Karpas-422 (cell line): ENCODE results near the gene FAM13B. TPM values are rescaled to one million over a fixed set of nuclear protein-coding genes. Genes with fewer than 3 reads are reported as not detected.
A peak's percentile ranks its signal among the peaks of the same experiment; 100 is the strongest.

Source experiments
- DNase-seq: peaks from one replicate; pipeline ENCODE4 v3.0.0-alpha.2; 2015
- H2AFZ ChIP-seq: fragments of 200-600 bp; sonication (generic); 2 replicates; pipeline ENCODE4 v1.6.1; 2014; ENCODE audit warnings: antibody characterized with exemption, low read length, mixed read lengths
- H3K27ac ChIP-seq: fragments of 200-600 bp; sonication (generic); 2 replicates; pipeline ENCODE4 v1.5.1; 2014; ENCODE audit warnings: mild to moderate bottlenecking, low read length, moderate library complexity
- H3K27me3 ChIP-seq: fragments of 200-600 bp; sonication (generic); 2 replicates; pipeline ENCODE4 v1.6.1; 2014; ENCODE audit warnings: low read length, mixed read lengths
- H3K36me3 ChIP-seq: fragments of 200-600 bp; sonication (generic); 2 replicates; pipeline ENCODE4 v1.6.1; 2014; ENCODE audit warnings: low read length, mixed read lengths; ENCODE audit not compliant: insufficient read depth
- H3K4me1 ChIP-seq: fragments of 200-600 bp; sonication (generic); 2 replicates; pipeline ENCODE4 v1.6.1; 2014; ENCODE audit warnings: mild to moderate bottlenecking, low read length, mixed read lengths
- H3K4me2 ChIP-seq: fragments of 200-600 bp; sonication (generic); 2 replicates; pipeline ENCODE4 v1.6.1; 2014; ENCODE audit warnings: low read length, low read depth, mild to moderate bottlenecking; ENCODE audit not compliant: poor library complexity, severe bottlenecking
- H3K4me3 ChIP-seq: fragments of 200-600 bp; sonication (generic); 2 replicates; pipeline ENCODE4 v1.5.1; 2014; ENCODE audit warnings: mild to moderate bottlenecking, antibody characterized with exemption, low read length, mixed read lengths
- H3K79me2 ChIP-seq: fragments of 200-600 bp; sonication (generic); 2 replicates; pipeline ENCODE4 v1.6.1; 2014; ENCODE audit warnings: mild to moderate bottlenecking, low read length, mixed read lengths
- H3K9ac ChIP-seq: fragments of 200-600 bp; sonication (generic); 2 replicates; pipeline ENCODE4 v1.6.0; 2014; ENCODE audit warnings: low read length
- H3K9me2 ChIP-seq: fragments of 200-600 bp; sonication (generic), shearing (Covaris generic); replicated peaks from 2 replicates; pipeline ENCODE4 v1.6.0; 2014; ENCODE audit warnings: mild to moderate bottlenecking, low read length, moderate library complexity; ENCODE audit not compliant: insufficient read depth
- H3K9me3 ChIP-seq: fragments of 300-700, 200-600 bp; sonication (generic); 2 replicates; pipeline ENCODE4 v1.6.1; 2014; ENCODE audit warnings: low read length, mixed read lengths
- H4K20me1 ChIP-seq: fragments of 200-600 bp; sonication (generic); 2 replicates; pipeline ENCODE4 v1.6.1; 2014; ENCODE audit warnings: mild to moderate bottlenecking, antibody characterized with exemption, low read length, low read depth; ENCODE audit not compliant: insufficient read depth
- total RNA-seq: library from RNA; depleted of rRNA; stranded (reverse); fragments of >200 nt; shearing (Covaris generic); gene quantifications from 2 replicates; pipeline ENCODE4 v1.2.3, GENCODE V29; 2014; ENCODE audit warnings: low replicate concordance

The FAM13B gene
- total RNA-seq, 1 experiment from 2014 or later = 23.2 TPM

DNA sequence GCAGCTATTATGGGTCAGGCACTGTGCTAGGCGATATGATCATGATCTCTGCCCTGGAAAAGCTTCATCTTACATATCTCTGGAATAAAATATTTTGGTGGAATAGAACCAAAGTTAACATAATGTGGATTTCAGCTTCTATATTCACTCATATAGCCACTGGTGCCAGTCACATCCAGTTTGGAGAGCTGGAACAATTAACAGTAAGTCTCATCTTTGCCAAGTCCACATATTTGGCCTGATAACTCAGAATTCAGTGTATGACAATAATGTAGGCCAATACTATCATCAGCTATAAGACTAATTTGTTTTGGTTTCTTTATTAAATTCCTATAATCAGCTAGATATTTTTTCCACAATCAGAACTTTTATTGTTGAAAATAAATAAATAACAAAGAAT, 5.9 kb upstream of the FAM13B start:
- no peaks in the 10 kb centered on the region for H4K20me1 ChIP-seq
- H3K4me1 ChIP-seq = peaks cover 33% of the 10 kb centered on the region
- no peak for DNase-seq
- H3K36me3 ChIP-seq = no peaks in the 10 kb centered on the region
- H3K9me2 ChIP-seq = no peaks in the 10 kb centered on the region
- no peak overlapping the region for H2AFZ ChIP-seq
- H3K9me3 ChIP-seq = no peaks in the 10 kb centered on the region
- H3K4me3 ChIP-seq = no peak overlapping the region
- H3K9ac ChIP-seq = no peak overlapping the region
- no peak overlapping the region for H3K4me2 ChIP-seq
- H3K27ac ChIP-seq = no peak overlapping the region
- H3K79me2 ChIP-seq = no peaks in the 10 kb centered on the region
- H3K27me3 ChIP-seq = no peaks in the 10 kb centered on the region

DNA sequence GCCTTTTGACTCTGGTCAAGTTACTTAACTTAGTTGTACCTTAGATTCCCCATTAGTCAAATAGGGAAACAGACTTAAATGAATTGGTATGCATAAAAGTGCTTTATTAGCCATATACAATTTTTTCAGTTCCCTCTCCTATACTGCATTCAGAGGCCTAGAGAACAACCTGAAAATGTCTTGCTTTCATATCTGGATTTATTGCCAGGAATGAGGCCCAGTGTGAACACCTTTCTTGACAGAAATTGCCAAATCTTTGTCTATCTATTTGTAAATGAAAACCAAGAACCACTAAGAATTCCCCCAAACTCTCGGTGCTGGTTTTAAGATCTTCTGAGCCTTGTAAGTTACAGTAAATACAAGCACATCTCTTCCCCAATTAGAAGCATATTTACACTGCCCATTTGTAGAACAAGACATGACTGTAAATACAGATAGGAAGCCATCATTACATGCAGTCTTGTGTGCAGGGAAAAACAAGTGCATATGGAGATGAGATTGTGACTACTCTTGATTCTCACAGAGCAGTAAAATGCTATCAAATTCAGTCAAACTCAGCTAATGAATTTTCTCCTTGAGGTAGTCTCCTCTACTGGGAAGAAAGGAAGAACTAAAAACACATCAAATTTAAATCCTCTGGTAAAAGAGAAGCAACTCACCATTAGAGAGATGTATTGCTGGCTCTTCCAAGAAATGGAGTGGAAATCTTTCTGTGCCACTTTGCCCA, 5.2 kb upstream of the FAM13B start:
- H3K4me3 ChIP-seq = peak overlapping the region; percentile 22; the same call in 1 of the 2 replicates
- peak overlapping the region; percentile 57 for H3K27ac ChIP-seq
- peak overlapping the region; percentile 64 for H3K4me2 ChIP-seq
- H3K27me3 ChIP-seq = no peaks in the 10 kb centered on the region
- peak overlapping the region; percentile 32 for H3K9ac ChIP-seq
- H3K4me1 ChIP-seq = peaks cover 39% of the 10 kb centered on the region
- no peaks in the 10 kb centered on the region for H4K20me1 ChIP-seq
- H2AFZ ChIP-seq = peak overlapping the region; percentile 91
- no peaks in the 10 kb centered on the region for H3K36me3 ChIP-seq
- no peaks in the 10 kb centered on the region for H3K79me2 ChIP-seq
- no peaks in the 10 kb centered on the region for H3K9me3 ChIP-seq
- DNase-seq = no peak
- no peaks in the 10 kb centered on the region for H3K9me2 ChIP-seq

DNA sequence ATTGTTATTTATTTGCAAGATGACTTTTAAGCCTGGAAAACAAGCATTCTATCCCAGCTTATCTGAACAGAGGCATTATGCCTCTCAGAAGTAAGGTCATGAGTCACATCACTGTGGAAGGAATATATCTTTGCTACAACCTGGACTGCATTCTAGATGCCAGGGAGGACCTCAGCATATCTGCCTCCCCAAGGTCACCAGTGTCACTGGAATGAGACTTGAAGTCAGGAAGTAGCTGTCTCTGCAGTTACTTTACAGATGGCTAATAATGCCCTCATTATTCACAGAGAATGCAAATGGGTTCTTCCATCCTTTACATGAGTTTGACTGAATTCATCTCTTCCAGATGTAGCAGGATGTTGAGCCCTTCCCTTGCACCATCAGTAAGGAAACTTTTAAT, 4.4 kb upstream of the FAM13B start:
- peaks cover 3% of the 10 kb centered on the region for H3K79me2 ChIP-seq
- no peaks in the 10 kb centered on the region for H4K20me1 ChIP-seq
- peak overlapping the region; percentile 32 for H3K9ac ChIP-seq
- H3K4me3 ChIP-seq = peak overlapping the region; percentile 22; the same call in 1 of the 2 replicates
- H2AFZ ChIP-seq = peak overlapping the region; percentile 91
- peak overlapping the region; percentile 57 for H3K27ac ChIP-seq
- DNase-seq = peak; percentile 77
- no peaks in the 10 kb centered on the region for H3K9me3 ChIP-seq
- H3K36me3 ChIP-seq = no peaks in the 10 kb centered on the region
- peaks cover 39% of the 10 kb centered on the region for H3K4me1 ChIP-seq
- no peaks in the 10 kb centered on the region for H3K9me2 ChIP-seq
- H3K4me2 ChIP-seq = peak overlapping the region; percentile 64
- H3K27me3 ChIP-seq = no peaks in the 10 kb centered on the region

DNA sequence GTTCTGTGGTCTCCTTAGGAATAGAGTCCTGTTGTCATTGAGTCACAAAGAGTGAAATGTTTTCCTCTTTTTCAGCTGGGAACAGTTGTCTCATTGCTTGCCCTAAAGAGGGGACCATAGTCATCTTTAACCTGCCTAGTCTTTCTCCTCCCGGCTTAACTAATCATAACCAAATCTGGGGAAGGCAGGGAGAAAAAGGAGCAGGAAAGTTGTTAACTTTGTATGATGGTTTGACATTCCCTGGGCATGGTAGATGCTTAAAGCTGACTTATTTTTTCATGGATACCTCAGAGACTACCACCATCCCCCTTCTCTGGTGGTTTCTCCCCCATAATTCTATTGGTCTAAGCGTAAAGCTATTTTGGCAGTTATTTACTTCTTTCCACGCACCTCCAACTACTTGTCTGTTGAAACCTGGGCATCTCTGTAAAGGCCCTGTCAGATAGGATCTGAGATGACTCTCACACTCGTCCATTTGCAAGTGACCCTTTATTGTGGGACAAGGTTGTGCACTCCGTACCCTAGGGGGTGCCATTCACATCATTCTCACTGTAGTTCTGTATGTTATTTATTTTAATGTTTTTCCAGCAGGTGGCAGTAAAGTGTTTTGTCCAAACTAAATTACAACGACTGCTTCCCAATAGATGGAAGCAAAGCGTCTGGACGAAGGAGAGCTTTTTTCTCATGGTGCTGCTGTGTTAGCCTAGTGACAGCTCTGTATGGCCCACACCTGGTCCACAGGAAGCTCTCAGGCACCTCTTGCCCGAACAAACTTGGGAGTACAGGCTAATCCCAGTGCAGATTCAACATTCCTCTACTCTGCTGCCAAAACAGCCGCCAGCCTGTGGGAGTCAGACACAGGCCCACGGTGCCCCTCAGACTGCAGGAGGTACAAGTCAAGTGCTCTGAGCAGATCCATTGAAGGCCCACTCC, 3.0 kb upstream of the FAM13B start:
- DNase-seq = peak; percentile 92
- Histone ChIP-seq H3K9ac (0 out of 2 replicates have a peak overlapping the region, but pooled peaks have one; percentile 29), H3K27ac (peak overlapping the region; percentile 57; the same call in 1 of the 2 replicates), H3K27me3 (no peaks in the 10 kb centered on the region), H3K9me3 (no peaks in the 10 kb centered on the region), H3K36me3 (no peaks in the 10 kb centered on the region), H3K9me2 (no peaks in the 10 kb centered on the region), H3K4me3 (peak overlapping the region; percentile 8; the same call in 1 of the 2 replicates), H3K79me2 (peaks cover 17% of the 10 kb centered on the region), H4K20me1 (peaks cover 12% of the 10 kb centered on the region; the same call in 1 of the 2 replicates), H3K4me2 (peak overlapping the region; percentile 39), H2AFZ (peak overlapping the region; percentile 89), H3K4me1 (peaks cover 49% of the 10 kb centered on the region)

- Histone ChIP-seq H3K9ac (peak overlapping the region; percentile 98), H3K9me3 (no peaks in the 10 kb centered on the region), H3K27ac (no peak overlapping the region), H2AFZ (no peak overlapping the region), H4K20me1 (peaks cover 32% of the 10 kb centered on the region), H3K36me3 (no peaks in the 10 kb centered on the region), H3K79me2 (peaks cover 37% of the 10 kb centered on the region), H3K9me2 (no peaks in the 10 kb centered on the region), H3K27me3 (no peaks in the 10 kb centered on the region), H3K4me2 (peak overlapping the region; percentile 80), H3K4me1 (peaks cover 68% of the 10 kb centered on the region), H3K4me3 (peak overlapping the region; percentile 90)
- DNase-seq = no peak
These were observed 1.0 kb upstream of the FAM13B start for GRCh38 chr5:138033907-138034306.

DNA sequence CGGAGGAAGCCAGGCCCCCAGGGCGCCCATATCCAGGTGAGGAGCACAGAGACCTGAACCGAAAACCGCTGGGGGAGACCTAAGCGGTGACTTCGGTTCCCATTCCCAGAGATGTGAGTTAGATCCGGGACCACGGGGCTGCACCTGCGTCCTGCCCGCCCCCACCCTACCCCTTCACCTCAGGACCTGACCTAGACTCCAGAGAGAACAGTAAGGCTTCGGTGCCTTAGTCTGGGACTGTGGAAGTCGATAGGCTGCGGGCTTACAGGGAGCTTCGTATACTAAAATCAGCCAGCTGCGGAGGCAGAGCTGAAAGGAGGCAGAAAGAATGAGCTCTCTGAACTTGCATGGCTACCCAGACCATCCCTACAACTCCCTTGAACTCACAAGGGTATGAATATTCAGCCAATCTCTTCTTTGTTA, 518 bp upstream of the FAM13B start:
- no peaks in the 10 kb centered on the region for H3K9me2 ChIP-seq
- peaks cover 42% of the 10 kb centered on the region for H3K79me2 ChIP-seq
- no peaks in the 10 kb centered on the region for H3K36me3 ChIP-seq
- peak overlapping the region; percentile 90 for H3K4me3 ChIP-seq
- H4K20me1 ChIP-seq = peaks cover 35% of the 10 kb centered on the region
- H3K9me3 ChIP-seq = no peaks in the 10 kb centered on the region
- DNase-seq = peak; percentile 55
- H3K4me1 ChIP-seq = peaks cover 73% of the 10 kb centered on the region
- peak overlapping the region; percentile 88 for H2AFZ ChIP-seq
- H3K27me3 ChIP-seq = no peaks in the 10 kb centered on the region
- no peak overlapping the region; the same call in 1 of the 2 replicates for H3K27ac ChIP-seq
- peak overlapping the region; percentile 80 for H3K4me2 ChIP-seq
- peak overlapping the region; percentile 98 for H3K9ac ChIP-seq

GRCh38 chr5:138032028-138032571, 779 bp downstream of the FAM13B start:
- Histone ChIP-seq H3K27me3 (no peaks in the 10 kb centered on the region), H3K9me3 (no peaks in the 10 kb centered on the region)

More at GRCh38 chr5:138032028-138032571, 779 bp downstream of the FAM13B start:
- Histone ChIP-seq H3K36me3 (no peaks in the 10 kb centered on the region), H3K79me2 (peaks cover 55% of the 10 kb centered on the region), H3K4me1 (peaks cover 73% of the 10 kb centered on the region), H3K4me3 (peak overlapping the region; percentile 90), H3K9ac (peak overlapping the region; percentile 98), H3K9me2 (no peaks in the 10 kb centered on the region), H2AFZ (no peak overlapping the region), H4K20me1 (peaks cover 45% of the 10 kb centered on the region), H3K4me2 (peak overlapping the region; percentile 80), H3K27ac (peak overlapping the region; percentile 91)
- DNase-seq = peak; percentile 91
